HG03135 (cell line): Measurements from ENCODE around the gene RBM19.

Experiments used
- ATAC-seq: cut with Tn5 transposase; IDR thresholded peaks from one replicate; pipeline ENCODE4 v1.9.1; 2021; ENCODE audit warnings: mild to moderate bottlenecking, moderate library complexity; ENCODE audit not compliant: unreplicated experiment

The RBM19 gene

DNA sequence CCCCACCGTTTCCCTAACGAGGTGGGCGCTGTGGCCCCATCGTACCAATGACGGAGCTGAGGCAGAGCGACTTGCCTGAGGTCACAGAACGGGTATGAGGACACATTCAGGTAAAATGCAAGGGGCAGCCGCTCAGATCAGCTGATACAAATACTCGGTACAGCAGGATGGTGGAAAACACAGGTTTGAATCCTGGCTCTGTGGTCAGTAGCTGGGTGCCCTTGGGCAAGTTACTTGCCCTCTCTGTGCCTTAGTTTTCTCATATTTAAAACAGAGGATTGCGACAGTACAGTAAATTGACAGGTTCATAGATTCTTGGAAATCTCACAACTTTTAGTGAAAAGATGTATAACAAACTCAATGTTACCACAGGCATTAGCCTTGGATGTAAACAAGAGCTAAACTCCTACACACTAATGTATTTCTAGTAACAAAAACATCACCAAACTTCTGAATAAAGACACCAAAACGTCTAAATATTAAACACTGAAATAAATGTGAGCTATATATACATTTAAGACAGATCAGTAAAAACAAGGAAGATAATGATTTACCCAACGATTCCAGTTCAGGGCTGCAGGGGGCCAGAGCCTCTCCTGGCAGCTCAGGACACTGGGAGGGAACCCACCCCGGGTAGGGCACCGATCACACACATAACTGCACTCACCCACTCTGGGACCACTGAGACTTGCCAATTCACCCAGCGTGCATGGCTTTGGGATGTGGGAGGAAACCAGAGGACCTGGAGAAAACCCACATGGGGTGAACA is 128.4 kb downstream of the RBM19 start:
- no peak for ATAC-seq

DNA sequence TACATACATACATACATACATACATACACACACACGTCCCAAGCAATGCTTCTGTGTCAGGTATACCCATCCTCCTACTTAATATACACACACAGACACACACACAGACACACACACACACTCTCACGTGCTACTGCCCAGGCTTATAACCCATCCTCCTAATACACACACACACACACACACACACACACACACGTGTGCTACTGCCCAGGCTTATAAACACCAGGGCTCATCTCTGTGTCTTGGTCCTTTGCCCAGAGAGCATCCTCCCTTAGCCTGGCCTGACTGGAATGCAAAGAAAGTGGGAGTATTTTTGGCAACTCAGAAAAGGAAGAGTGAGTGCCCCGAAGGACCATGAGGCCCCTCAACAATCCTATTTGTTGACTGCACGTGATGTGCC is 129.0 kb downstream of the RBM19 start:
- no peak for ATAC-seq

DNA sequence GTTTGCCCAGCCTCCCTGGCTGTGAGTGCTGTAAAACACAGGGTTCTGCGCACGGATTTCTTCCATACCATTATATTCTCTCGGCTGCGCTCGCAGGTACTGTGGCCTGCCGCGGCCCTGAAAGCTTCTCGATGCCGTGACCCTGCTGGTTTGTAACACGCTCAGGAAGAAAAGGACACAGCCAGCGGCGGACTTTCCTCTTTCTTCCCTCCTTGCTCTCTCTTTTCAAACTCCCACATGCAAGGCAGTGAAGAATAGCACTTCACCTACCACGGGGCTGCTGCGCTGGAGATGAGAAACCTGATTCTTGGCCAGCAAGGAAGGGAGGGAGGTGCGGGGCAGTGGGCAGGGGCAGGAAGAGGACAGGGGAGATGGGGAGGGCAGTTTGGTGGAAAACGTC is 130.2 kb downstream of the RBM19 start:
- no peak for ATAC-seq

DNA sequence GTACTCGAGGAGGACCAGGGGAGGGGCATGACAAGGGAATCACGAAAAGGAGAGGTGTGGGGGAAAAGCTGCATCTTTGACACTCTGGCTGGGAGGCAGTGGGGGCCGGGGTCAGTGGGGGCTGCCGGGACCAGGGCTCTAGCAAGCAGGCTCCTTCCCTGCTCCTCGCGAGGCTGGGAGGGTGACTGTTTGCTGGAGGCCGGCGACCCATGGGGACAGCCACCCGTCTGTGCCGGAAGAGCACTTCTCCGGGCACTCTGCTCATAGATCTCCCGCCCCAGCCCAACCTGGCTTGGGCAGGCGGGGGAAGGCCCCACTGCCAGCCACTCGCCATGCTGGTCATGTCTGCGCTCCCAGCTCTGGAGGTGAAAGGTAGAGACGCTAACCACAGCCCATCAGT is 130.7 kb downstream of the RBM19 start:
- no peak for ATAC-seq

DNA sequence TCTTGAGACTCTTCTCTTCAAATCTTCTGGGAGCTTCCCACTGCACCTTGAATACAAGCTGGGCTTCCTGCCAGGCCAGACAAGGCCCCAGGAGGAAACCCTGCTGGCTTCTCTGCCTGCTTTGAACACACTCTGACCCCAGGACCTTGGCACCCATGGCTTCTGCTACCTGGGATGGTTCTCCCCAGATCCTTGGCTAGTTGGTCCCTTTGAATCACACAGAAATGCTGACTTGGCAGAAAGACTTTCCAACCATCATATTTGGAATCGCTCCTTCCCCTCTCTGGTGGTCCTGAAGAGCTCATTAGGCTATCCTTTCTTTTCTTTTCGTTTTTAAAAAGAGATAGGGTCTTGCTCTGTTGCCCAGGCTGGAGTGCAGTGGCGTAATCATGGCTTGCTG is 132.7 kb downstream of the RBM19 start:
- no peak for ATAC-seq

DNA sequence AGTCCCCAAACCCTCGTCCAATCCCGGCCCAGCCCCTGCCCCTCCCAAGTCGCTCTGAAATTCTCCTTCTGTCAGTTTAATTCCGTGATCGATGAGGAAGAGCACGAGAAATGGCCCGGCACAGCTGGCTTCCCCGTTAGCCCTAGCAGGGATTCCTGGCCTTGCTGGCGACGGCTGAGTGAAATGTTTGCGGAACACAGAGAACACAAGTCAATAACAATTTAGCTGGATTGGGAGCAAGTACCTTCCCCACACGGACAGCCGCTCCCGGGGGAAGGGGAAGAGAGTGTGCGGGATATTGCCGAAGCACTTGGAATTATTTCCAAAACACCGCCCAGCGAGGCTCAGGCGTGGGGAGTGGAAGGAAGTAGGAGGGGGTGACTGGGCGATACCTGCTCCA is 134.6 kb downstream of the RBM19 start:
- ATAC-seq: no peak

DNA sequence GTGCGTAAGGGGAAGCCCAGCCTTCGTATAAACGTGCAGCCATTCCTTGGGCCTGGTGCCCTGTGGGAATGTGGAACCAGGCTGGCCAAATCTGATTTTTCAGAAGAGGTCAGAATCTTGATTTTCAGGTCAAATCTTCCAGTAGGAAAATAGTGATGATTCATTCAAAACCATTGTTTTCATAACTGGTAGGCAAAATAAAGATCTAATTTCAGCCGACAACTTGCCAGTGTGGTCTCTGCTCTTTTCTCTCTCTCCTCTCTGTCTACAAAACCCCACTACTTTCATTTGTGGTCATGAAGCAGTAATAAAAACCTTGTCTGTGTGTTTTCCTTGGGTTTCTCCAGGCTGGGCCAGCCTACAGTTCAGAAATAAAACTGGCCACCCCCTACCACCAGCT is 135.1 kb downstream of the RBM19 start:
- ATAC-seq: no peak

DNA sequence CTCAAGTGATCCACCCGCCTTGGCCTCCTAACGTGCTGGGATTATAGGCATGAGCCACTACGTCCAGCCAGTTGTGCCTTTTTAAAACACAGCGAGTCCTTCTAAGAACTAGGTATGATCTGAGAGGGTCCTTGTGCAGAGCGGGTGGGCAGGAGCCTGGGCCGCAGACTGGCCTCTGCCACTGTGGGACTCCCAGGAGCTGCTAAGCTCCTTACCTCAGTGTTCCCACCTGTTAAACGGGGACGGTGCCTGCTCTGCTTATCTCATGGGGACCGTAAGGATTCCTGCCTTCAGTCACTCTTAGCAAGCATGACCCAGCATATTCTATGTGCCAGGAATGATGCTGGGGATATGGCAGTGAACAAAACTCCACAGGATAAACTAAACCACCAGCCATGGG is 136.9 kb downstream of the RBM19 start:
- ATAC-seq: no peak

DNA sequence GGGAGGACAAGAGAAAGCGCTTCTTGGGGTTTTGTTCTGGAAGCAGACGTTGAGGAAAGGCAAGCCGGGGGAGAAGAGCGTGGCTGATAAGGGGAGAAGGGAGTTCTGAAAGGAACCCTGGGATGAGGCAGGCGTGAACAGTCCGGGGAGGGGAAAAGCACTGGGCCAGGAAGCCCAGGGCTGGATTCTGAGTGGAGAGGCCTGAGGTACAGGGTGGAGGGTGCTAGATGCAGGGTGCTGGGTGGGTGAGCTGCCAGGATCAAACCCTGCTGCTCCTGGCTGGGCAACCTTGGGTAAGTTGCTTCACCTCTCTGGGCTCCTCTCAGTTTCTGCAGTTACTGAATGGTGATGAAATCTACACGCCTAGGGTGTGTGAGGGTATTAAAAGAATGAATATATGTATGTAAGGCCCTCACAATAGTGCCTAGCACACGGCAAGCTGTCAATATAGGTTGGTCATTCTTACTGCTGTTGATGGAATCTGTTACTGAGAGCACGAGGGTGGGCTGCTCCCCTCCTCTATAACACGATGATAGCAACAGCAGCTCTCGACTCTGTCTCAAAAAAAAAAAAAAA is 138.5 kb downstream of the RBM19 start:
- no peak for ATAC-seq

DNA sequence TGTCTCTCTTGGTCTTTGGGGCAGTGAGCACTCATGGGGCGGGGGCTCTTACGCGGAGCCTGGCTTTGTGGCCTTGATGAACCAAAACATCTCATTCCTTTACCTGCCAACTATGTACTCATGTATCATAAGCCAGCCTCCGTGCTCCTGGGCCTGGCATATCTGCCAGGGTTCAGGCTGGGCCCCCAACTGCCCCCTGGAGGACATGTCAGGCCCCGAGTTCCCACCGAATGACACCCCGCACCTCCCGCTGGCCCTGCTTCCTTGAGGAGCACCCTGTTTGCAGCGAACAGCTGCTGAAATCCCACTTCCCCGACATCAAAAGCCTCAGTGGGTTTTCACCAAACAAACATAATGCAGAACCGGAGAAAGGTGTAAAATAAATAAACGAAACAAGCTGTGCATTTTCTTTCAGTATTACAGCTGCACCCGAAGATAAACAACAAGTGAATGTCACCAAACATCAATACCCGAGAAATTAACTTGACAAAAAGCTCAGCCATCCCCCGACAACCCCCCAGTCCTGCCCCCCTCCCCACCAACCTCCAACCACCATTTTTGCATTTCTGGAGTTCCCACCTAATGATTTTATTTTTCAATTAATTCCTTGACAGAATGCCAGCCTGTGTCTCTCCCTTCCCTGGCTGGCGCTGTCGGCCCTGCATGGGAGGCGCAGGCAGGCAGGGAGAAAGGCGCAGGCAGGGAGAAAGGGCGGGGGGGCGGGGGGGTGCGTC is 139.2 kb downstream of the RBM19 start:
- ATAC-seq: no peak

DNA sequence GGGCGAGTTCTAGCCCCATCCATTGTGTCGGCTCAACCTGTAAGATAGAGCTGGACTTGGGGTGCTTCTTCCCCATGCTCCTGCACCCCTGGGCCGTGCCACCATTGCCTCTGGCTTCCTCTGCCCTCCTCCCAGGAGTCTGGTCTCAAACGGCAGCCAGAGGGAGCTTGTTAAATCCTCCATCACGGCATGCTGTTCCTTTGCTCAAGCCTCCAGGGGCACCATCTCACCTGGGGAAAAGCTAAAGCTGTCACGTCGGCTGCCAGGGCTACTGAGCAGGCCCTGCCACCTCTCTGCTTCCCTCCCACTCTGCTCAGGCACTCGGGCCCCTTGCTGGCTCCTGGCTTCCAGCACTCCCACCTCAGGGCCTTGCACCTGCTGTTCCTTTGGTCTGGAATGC is 140.4 kb downstream of the RBM19 start:
- ATAC-seq: no peak

DNA sequence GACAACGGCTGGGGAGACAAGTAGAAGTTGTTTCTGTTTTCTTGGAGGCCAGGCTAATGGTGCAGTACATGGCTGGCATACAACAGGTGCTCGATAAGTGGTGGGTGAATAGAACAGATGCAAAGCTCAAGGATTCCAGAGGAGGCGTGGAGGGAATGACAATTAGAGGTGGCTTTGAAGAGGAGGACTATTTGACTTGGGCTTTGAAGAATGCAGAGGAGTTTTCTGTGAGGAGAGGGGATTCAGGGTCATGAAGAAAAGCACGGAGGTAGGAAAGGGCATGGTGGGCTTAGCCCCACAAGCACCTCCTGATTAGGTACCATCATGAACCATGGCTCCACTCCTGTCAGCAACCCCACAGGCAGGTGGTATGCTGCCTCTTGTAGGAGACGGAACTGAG is 142.3 kb downstream of the RBM19 start:
- ATAC-seq: no peak

DNA sequence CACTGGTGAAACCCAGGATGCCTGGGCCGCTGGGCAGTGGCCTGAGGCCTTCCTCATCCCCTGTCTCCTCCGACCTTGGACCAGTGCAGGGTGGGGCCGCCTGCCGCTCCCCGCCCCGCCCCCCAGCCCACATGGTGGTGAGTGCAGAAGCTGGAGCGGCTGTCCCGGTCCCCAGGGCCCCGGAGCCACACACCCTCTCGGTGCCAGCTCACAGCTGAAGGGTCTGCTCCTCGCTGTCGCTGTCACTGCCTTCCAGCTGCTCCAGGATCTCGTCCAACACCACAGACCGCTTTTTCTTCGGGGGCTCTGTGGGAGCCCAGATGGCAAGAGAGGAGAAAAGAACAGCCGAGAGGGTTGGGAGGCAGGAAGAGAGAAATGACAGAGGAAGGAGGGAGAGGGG is 143.1 kb downstream of the RBM19 start:
- ATAC-seq: no peak

DNA sequence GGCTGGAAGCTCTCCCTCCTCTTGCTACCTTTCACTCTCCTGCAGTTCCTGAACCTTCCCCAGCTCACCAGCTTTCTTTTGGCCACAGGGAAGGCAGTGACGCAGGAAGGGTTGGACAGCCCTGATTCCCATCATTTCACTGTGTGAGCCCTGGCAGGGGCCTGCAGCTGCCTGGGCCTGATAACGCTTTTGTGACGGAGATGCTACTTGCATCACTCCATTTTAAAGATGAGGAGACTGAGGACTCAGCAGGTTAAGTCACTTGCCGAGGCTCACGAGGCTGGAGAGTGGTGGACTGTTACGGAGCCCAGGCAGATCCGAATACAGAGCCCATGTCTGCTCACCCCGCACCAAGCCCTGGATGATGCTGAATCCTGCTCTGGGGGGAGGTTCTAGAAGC is 145.3 kb downstream of the RBM19 start:
- ATAC-seq: no peak

DNA sequence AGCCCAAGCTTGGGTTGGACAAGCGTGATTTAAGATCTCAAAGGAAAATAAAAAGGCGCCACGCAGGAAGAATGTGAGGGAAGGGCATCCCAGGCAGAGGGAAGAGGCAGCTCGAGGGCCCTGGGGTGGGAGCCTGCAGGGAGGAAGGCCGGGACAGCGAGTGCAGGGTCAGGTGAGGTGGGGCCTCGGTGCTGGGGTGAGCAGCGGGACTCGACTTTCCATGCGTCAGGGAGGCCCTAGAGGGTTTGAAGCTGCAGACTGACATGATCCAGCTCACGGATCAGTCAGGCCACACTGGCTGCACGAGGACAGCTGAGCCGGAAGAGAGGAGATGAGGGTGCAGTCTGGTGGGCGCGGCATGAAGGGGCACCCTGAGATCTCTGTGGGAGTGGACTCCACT is 145.8 kb downstream of the RBM19 start:
- no peak for ATAC-seq

DNA sequence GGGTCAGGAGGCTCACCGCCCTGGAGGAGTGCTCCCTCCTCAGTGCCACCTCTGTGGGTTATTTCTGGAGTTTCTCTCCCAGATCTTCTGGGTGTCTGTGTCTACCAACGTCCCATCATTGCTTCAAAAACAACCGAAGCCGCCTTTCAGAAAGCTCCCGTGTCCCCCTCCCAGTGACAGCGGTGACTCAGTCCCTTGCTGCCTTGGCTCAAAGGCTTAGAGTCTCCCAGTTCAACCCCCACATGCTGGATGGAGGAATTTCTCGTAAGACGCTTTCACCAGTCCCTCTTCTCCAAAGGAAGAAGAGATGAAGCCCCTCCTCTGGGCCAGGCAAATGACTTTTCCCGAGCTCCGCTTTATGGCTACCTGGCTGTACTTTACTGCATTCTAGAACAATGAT is 146.6 kb downstream of the RBM19 start:
- no peak for ATAC-seq

DNA sequence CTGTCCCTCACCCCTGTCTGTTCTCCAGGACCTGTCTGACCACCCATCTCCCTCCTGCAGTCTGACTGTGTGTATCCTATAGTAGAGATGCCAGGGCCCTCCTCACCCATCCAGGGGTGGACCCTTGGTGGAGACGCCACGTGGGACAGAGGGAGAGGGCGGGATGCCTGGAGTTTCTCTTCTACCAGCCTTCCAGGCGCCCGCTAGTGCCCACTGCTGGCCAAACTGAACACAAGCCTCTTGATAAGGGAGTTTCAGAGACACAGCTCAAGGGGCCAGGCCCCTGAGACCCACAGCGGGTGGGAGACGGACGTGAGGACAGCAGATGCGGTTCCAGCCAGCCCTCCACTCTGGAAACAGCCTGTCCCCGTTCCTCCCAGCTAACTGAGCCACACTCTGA is 147.3 kb downstream of the RBM19 start:
- no peak for ATAC-seq

DNA sequence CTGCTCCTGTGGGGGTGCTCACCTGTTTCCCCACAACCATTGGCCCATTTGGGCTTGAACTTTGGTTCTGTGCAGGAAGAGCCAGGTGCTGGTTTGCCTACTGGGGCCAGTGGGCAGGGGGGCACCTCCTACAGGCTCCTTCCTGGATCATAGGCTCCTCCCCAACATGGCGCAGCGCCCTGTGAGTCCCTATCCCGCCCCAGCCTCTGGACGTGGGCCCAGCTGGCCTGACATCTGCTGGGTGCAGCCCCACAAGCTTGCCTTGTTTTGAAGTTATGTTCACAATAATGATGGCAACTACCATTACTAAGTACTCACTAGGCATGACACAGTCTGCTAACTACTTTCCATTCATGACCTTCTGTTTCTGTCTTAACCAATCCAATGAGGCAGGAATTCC is 147.8 kb downstream of the RBM19 start:
- no peak for ATAC-seq

DNA sequence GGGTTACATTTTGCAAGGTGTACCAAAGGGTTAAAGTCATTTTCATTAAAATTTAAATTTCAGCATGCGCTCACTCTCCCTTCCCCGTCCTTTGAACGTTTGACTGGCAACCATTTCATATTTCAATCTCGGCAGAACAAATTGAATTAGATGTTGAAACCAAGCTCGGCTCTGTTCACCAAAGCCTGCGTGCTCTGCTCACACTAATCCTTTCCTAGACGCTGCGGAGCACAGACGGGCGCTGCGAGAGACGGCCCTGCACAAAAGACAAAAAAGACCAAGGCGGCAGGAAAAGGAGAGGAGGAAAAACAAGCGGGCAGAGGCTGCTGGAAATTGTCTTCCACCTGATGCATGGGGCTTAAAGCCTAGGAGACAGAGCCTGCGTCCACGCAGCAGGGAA is 149.3 kb downstream of the RBM19 start:
- ATAC-seq: no peak

DNA sequence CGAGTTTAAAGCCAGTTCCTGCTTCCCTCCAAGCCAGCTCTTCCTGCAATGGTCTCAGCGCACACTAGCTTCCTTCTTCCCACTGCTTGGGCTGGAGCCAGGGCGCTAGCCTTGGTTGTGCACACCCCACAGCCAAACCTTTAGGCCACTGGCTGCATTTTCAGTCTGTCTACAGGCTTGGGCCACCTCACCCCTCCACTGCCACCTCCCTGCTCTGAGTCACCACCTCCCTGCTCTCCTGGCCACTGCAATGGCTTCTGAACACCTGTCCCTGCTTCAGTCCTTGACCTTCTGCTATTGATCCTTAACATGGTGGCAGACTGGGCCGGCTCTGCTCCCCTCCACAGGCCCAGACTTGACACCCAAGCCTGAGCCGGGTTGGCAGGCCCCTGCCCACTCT is 151.1 kb downstream of the RBM19 start:
- ATAC-seq: no peak

DNA sequence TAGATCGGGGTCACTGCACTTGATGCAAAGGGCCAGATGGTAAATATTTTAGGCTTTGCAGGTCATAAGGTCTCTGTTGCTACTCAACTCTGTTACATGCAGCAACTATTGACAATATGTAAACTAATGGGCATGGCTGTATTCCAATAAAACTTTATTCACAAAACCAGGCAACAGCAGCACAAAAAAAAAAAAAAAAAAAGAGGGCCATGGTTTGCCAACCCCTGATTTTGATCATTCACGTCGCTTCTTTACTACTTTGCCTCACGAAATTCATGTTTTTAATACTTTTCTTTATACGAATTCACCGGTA is 152.9 kb downstream of the RBM19 start:
- no peak for ATAC-seq

DNA sequence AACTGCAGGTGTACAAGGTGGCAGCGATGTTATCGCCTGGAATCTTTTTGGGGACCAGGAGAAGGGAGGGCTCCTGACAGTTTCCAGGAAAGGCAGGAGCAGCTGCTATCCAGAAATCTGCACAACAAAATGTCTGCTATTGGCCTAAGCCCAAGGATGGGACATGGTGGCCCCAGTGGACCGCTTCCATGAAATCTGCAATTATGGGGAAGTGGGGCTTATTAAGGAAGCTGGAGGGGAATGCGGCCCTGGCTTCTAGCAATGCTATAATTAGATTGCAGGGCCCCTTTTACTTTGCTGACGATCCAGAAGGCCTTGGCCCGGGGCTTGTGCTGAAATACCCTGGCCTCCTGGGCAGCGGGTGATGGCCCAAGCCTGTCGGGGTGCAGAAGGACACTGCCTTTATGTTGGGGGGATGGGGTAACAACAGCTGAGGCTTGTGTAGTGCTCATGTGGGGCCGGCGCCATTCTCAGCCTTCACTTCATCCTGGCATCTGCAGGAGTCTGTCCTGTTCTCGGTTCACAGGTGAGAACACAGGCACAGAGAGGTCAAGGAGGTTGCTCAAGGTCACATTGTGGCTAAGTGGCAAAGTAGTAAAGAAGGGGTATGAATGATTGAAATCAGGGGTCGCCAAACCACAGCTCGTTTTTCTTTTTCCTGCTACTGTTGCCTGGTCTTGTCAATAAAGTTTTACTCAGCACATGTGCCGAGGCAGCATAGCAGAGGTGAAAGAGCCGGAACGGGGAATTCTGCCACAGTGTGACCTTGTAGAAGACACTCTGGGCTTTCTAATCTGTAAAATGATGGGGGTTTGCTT is 153.5 kb downstream of the RBM19 start:
- no peak for ATAC-seq
